HUES6 (cell line): Measurements from ENCODE around the gene MBD3L3.

ENCODE experiments used
- H3K27ac ChIP-seq: 2 replicates; pipeline ENCODE4 v1.7.0; 2013; ENCODE audit warnings: low read depth, mild to moderate bottlenecking, low read length, inconsistent platforms
- H3K27me3 ChIP-seq: 2 replicates; pipeline ENCODE4 v1.6.1; 2013; ENCODE audit warnings: low read length; ENCODE audit not compliant: control insufficient read depth, insufficient read depth
- H3K36me3 ChIP-seq: 2 replicates; pipeline ENCODE4 v1.6.1; 2013; ENCODE audit warnings: low read length; ENCODE audit not compliant: control insufficient read depth, insufficient read depth
- H3K4me1 ChIP-seq: 2 replicates; pipeline ENCODE4 v1.6.1; 2013; ENCODE audit warnings: low read length; ENCODE audit not compliant: control insufficient read depth, insufficient read depth
- H3K4me3 ChIP-seq: 2 replicates; pipeline ENCODE4 v1.5.1; 2013; ENCODE audit warnings: low read depth, low read length
- H3K9ac ChIP-seq: one replicate; pipeline ENCODE4 v1.6.1; 2013; ENCODE audit warnings: mild to moderate bottlenecking, low read length
- H3K9me3 ChIP-seq: 2 replicates; pipeline ENCODE4 v1.6.1; 2013; ENCODE audit warnings: low read depth, low read length; ENCODE audit not compliant: control insufficient read depth, insufficient read depth

The MBD3L3 gene

GRCh38 chr19:7018828-7019227, 39.6 kb downstream of the MBD3L3 start:
- H3K9ac ChIP-seq: no peak overlapping the region
- H3K9me3 ChIP-seq: peaks cover 8% of the 10 kb centered on the region; the same call in 1 of the 2 replicates
- H3K4me1 ChIP-seq: no peaks in the 10 kb centered on the region
- no peaks in the 10 kb centered on the region for H3K36me3 ChIP-seq
- H3K4me3 ChIP-seq: no peak overlapping the region
- H3K27me3 ChIP-seq: no peaks in the 10 kb centered on the region
- no peak overlapping the region for H3K27ac ChIP-seq

DNA sequence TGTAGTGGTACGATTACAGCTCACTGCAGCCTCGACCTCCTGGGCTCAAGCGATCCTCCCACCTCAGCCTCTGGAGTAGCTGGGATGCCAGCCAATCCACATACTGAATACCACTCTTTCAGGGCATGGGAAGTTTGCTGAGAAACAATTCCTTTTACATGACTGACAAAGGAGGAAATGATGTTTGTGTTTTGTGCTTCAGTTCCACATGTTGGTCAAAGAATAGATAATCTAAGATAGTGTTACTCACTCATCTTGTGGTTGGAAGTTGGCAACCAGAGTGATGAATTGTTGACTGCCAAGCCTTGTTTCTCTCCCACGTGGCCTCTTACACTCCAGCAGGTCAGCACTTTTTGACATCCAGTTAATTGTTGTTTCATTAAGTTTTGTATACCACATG, 44.8 kb downstream of the MBD3L3 start:
- Histone ChIP-seq H3K4me3 (no peak overlapping the region), H3K9ac (no peak overlapping the region), H3K36me3 (no peaks in the 10 kb centered on the region), H3K27ac (no peak overlapping the region), H3K4me1 (no peaks in the 10 kb centered on the region), H3K9me3 (peaks cover 16% of the 10 kb centered on the region; the same call in 1 of the 2 replicates), H3K27me3 (no peaks in the 10 kb centered on the region)

GRCh38 chr19:7010722-7011593, 47.5 kb downstream of the MBD3L3 start:
- Histone ChIP-seq H3K9me3 (peaks cover 23% of the 10 kb centered on the region; the same call in 1 of the 2 replicates), H3K9ac (no peak overlapping the region), H3K4me3 (no peak overlapping the region), H3K4me1 (no peaks in the 10 kb centered on the region), H3K36me3 (no peaks in the 10 kb centered on the region), H3K27me3 (no peaks in the 10 kb centered on the region), H3K27ac (no peak overlapping the region)

DNA sequence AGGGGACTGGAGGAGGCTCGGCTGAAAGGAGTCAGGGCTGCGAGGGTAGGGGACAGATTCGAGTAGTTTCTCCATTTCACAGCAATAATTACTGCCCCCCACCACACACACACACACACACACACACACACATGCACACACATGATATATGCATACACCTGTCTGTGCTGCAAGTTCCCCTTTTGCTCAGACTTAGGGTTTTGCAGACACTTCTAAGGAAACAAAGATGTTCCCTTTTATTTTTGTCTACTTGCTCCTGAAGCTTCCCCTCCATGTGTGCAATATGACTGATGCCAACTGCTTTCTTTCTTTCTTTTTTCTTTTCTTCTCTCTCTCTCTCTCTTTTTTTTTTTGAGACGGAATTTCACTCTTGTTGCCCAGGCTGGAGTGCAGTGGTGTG, 50.6 kb downstream of the MBD3L3 start:
- Histone ChIP-seq H3K27ac (no peak overlapping the region), H3K36me3 (no peaks in the 10 kb centered on the region), H3K9me3 (peaks cover 28% of the 10 kb centered on the region; the same call in 1 of the 2 replicates)

More for the DNA sequence above, 50.6 kb downstream of the MBD3L3 start:
- Histone ChIP-seq H3K9ac (no peak overlapping the region), H3K4me3 (no peak overlapping the region), H3K4me1 (no peaks in the 10 kb centered on the region), H3K27me3 (no peaks in the 10 kb centered on the region)
